ENCODE results near the gene FOXP2.
"Not testable (repeated sequence)": the region's sequence is repeated elsewhere in the genome, so short reads cannot be mapped to it uniquely, and the experiment has no call there.

FOXP2 gene

DNA sequence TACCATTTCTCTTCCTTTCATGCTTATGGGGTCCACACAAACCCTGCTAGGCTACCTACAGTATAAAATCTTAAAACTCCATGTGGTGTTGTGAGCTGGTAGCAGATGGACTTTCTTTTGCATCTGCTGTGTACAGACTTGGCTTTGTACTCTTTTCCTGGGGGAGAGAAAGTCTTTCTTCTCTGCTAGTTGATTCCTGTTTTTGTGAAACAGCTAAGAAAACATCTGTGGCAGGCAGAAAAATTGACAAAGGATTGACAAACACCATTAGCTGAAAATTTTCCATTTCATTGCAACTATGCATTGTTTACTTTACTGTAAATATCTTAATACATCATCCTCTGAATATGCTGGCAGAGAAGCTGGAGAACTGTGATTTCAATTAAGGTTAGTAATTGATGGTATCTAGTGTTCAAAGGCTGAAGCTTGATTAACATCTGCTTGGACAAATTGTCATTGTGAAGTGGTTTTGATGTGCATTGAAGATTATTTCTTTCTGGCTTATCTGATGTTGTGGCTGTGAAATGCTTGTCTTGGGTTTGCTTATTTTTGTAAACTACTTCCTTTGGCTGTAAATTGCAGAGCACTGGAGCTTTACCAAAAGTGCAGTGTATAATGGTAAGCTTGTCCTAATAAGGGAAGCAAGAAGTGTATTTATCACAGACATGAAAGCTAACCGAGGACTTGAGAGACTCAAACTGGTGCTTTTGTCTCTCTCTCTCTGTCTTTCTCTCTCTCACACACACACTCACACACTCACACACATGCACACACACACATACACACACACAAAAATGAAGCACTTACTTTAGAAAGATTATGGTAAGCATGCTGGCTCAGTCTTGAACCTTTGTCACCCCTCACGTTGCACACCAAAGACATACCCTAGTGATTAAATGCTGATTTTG is at the start of gene FOXP2:
Gene FOXP2 (plus strand): TSS at position 660 of the 908 bp plus-strand sequence. CDS start 11,697 bp downstream, outside the sequence.
- DNase-seq = no peak

GRCh38 chr7:114365791-114366190 is 48.8 kb upstream of the FOXP2 start:
- no peak for DNase-seq

DNA sequence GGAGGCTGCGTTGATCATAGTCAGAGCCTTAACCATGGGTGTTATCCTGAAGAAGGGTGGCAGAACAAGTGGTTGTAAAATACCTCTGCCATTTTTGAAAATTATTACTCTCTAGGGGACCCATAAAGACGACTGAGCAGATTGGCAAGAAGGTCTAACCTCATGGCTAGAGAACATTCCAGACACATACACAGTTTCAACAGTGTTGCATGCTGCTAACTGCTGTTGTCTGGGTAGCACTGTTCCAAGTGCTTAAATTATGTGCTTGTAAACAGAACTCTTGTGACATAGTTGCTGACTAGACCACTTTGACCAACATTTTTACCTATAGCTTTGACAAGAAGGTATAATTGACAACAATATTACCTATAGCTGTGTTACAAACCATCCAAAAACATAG is 46.1 kb upstream of the FOXP2 start:
- DNase-seq = no peak

GRCh38 chr7:114369294-114369693 is 45.3 kb upstream of the FOXP2 start:
- no peak for DNase-seq

GRCh38 chr7:114372619-114373018 is 42.0 kb upstream of the FOXP2 start:
- no peak for DNase-seq

DNA sequence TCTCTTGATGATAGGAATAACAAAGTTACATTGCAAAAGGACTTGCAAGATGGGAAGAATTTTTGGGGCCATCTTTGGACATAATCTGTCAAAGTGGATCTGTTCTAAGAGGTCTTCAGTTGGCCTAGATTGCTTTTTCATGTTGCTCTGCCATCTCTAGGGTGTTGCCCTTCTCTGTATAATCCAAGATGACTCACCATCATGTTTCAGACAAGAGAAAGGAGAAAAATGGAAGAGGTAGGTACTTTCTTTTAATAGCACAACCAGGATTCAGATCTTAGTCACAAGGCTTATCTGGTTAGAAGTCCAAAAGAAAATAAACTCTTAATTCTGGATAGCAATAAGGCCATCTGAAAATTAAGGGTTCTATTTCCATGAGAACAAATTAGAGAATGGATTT is 38.7 kb upstream of the FOXP2 start:
- no peak for DNase-seq

DNA sequence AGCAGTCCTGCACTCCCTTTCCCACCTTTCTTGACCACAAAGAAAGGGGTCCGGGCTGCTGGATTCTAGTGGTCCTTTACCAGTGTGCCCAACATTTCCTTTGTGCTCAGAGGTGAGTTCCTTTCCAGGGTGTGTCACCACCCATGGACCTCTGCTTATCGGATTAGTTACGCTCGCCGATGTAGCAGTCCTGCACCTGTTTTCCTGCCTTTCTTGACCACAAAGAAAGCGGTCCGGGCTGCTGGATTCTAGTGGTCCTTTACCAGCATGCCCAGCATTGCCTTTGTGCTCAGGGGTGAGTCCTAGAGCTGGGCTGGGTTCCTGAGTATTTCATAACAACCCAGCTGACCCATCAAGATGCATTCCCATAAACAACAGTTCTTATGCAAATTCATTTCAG is 30.7 kb upstream of the FOXP2 start:
- DNase-seq = not testable (repeated sequence)

DNA sequence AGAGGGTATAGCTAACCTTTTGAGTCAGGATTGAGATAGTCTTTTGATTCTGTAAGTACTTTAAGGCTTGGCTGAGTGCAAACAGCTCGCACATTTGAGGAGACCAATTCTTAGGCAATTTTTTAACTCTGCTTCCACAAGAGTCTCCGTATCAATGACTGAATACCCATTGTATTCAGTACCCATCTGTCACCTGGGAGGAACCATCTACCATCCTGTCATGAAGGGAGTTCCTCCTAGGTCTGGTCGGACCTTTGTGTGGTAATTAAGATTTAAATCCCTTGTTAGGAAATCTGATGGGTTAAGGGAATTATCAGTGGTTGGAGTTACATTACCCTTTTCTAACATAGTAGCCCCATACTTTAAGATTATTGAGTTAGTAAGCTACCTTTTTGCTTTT is 30.3 kb upstream of the FOXP2 start:
- DNase-seq = not testable (repeated sequence)

- DNase-seq = no peak
Observed at GRCh38 chr7:114388021-114388420, 26.6 kb upstream of the FOXP2 start.

- no peak for DNase-seq
Observed at GRCh38 chr7:114392686-114393085, 21.9 kb upstream of the FOXP2 start.

DNA sequence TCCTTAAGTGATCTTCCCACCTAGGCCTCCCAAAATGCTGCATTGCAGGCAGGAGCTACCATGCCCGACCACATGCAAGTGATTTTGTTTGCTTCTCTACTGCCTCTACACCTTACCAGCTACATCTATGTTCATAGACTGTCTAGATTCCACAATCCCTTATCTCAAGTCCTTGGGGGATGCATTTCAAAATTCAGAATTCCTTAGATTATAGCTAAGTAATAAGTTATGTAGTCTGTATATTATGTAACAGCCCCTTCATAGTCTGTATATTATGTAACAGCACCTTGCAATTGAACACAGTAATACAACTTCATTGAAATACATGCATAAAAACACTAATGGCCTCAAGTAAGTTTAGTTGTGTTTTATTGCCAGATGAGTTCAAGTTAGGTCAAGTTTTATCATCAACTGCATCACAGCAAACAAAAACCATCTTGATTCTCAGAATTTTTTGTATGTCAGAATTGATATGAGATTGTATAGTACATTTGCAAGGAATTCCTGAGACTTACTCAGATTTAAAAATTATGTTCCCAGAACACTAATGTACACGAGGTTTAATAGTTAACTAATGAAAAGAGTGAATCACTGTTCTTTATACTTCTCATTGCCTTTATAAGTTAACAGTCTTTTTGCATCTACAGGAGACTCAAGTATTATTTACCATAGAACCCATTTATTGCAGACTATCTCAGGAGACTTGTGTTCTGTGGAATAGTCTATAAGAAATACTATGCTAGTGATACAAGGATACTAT is 11.6 kb upstream of the FOXP2 start:
- no peak for DNase-seq

- DNase-seq = no peak
Observed at GRCh38 chr7:114405427-114405826, 9.2 kb upstream of the FOXP2 start.

- no peak for DNase-seq
Observed at GRCh38 chr7:114409750-114410149, 4.9 kb upstream of the FOXP2 start.

- DNase-seq = no peak
Observed at GRCh38 chr7:114412548-114412947, 2.1 kb upstream of the FOXP2 start.

- no peak for DNase-seq
Observed at GRCh38 chr7:114413761-114414155, 857 bp upstream of the FOXP2 start.

DNA sequence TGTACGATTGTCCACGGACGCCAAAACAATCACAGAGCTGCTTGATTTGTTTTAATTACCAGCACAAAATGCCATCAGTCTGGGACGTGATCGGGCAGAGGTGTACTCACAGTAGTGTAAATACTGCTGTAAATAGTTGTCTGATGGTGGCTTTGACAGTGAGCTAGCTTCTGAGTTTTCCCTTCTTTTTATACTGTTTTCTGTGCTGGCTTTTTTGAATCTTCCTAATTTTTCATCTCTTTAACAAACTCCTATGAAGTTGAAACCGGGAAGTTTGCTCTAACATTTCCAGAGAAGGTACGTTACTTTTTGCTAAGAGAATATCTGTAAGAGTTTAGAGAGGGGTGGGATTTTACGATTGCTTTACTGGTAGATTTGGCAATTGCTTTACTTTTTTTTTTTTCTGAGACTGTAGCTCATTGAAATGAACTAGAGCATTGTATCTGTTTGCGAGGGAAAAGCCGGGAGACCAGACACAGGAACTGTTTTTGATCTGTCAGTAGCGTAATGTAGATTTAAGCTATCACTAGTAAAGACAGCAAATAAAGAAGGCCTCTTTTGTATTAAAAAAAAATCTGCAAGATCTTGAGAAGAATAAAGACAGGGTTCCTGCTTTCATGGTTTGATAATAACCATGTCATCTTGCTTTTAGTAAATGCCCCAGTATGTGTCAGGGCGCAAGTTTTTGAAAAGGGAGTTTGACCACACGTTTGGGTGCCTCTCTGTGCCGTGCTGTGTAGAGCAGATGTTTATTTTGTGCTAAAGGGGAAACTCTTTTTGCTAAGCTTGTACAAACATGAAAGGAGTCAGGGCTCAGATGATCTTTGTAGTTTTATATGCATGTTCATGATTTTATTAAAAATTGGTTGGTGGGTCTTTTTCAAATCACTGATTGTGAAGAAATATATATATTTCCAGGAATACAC is 712 bp downstream of the FOXP2 start:
- DNase-seq = no peak

GRCh38 chr7:114416129-114416990 is 1.7 kb downstream of the FOXP2 start:
- DNase-seq = no peak

DNA sequence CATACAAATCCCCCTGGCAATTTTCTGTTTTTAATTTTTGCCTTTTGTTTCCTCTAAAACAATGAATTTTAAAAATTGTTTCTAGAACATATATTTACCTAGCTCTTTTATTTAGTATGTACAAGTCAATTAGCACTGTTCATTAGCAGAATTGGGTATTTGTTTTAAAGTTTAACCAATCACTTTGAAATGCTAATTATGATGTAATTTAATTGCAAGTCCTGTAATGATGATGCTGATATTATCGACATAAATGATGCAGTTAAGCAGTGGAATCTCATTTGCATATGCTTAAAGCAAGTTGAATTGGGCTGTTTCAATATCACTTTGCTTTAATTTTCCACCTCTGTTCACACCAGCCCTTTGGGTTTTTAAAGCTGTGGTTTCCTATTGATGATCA is 2.7 kb downstream of the FOXP2 start:
- DNase-seq = no peak

DNA sequence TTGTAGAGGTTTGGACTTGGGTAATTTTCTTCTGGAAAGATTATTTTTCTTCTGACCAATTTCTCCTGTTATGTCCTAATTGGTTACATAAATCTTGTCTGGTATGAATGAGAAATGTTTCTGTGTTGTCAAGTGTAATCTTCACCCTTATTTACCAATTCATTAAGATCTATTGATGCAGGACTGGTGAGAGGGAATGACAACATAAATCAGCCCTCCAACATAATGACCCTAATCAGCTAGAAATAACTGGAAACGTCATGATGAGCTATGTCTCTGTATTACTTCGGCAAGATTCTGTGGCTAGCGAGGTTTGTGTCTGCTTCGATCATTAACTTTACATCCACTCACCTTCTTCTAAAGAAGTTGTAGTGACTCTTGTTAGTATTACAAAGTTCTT is 3.5 kb downstream of the FOXP2 start:
- no peak for DNase-seq

DNA sequence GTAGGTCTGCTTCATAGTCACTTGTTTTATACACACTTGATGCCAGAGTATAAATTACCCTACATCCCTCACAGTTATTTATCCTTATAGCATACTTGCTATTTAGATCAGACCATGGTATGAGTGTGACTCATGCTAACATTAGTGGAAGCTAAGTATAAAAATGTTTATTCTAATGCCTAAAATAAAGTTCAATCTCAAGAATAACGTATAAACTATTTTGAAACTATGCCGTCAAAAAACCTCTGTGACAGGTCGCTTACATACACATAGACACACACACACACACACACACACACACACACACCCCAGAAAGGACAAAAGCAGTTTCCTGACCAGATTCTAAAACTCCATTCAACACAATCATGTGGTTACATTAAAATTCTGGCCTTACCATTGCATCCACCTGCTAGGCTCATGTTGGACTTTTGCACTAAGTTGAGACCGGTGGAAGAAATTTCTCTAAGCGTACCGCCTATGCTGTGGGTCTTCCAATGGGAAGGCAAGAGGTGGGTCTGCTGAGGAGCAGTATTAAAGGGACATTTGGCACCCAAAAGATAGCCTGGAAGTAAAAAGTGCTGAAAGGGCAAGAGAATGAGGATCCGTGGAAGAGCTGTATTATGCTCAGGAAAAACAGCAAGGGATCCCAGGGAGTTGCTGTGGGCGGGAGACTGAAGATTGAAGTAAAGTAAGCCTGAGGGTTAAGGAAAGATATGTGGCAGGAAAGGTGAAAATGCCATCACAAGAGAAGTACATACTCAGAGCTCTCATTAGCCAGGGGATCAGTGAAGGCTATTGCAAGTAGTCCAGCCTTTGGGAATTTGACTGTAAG is 5.0 kb downstream of the FOXP2 start:
- no peak for DNase-seq
